Measurements from ENCODE around the gene ASB7.

ASB7 gene

GRCh38 chr15:100601617-100602063, 749 bp upstream of the ASB7 start:
- no peaks in the 10 kb centered on the region for H3K9me3 ChIP-seq (replicated peaks in 1 of 2; ENCODE audit: control insufficient read depth in 2 of 2, insufficient read depth in 1 of 2, low read depth in 1 of 2, low read length in 2 of 2)
- peak overlapping the region; percentile 88 for H3K18ac ChIP-seq (ENCODE audit: low read length)
- no peak overlapping the region for H2BK12ac ChIP-seq (ENCODE audit: low read length)
- no peak overlapping the region for H4K91ac ChIP-seq (ENCODE audit: low read depth, low read length, poor library complexity)
- H3K27me3 ChIP-seq (ENCODE audit: control insufficient read depth in 3 of 3, insufficient read depth in 3 of 3, low read depth in 1 of 3, low read length in 3 of 3) = no peaks in the 10 kb centered on the region
- H3K4ac ChIP-seq (ENCODE audit: low read length) = no peak overlapping the region
- no peak overlapping the region for H3K14ac ChIP-seq (ENCODE audit: low read length)
- DNase-seq (ENCODE audit: low spot score) = no peak
- peaks cover 0 to 21% of the 10 kb centered on the region in 2 donors for H3K36me3 ChIP-seq (replicated peaks in 1 of 2; ENCODE audit: control insufficient read depth in 2 of 2, insufficient read depth in 2 of 2, low read length in 2 of 2)
- WGBS, 2 donors (ENCODE audit: extremely low coverage in 2 of 2, insufficient read length in 2 of 2, insufficient replicate concordance in 1 of 2) = no CpG with 5 or more reads among the region's 21 CpGs
- peak overlapping the region; percentile 68 for H3K4me2 ChIP-seq (ENCODE audit: insufficient read depth, low read length, poor library complexity, severe bottlenecking)
- H3K4me1 ChIP-seq (ENCODE audit: control insufficient read depth in 2 of 2, insufficient read depth in 1 of 2, low read depth in 1 of 2, low read length in 2 of 2) = peaks cover 5 to 6% of the 10 kb centered on the region in 2 donors
- peak overlapping the region; percentile 83 for H2BK5ac ChIP-seq (ENCODE audit: low read length)
- H3K23ac ChIP-seq (ENCODE audit: low read depth, low read length, poor library complexity) = peak overlapping the region; percentile 29
- H3K4me3 ChIP-seq (ENCODE audit: low read length in 2 of 2) = peak overlapping the region; percentile 62 to 94
- no peak overlapping the region for H4K8ac ChIP-seq (ENCODE audit: low read depth, low read length)
- peak overlapping the region; percentile 97 for H3K9ac ChIP-seq (ENCODE audit: low read depth, low read length, poor library complexity)
- H2BK120ac ChIP-seq (ENCODE audit: low read depth, low read length) = no peak overlapping the region
- H3K79me1 ChIP-seq (ENCODE audit: low read depth, low read length) = peaks cover 6% of the 10 kb centered on the region
- no peak overlapping the region for H2BK15ac ChIP-seq (ENCODE audit: low read length)
- H2AK5ac ChIP-seq (ENCODE audit: low read depth, low read length) = no peak overlapping the region
- no peak overlapping the region for H3K27ac ChIP-seq (replicated peaks; ENCODE audit: low read length)
- H2AFZ ChIP-seq (ENCODE audit: low read length) = peak overlapping the region; percentile 94

- Histone ChIP-seq H3K4me3 (ENCODE audit: low read length in 2 of 2) (peak overlapping the region; percentile 62 to 91), H3K27ac (replicated peaks; ENCODE audit: low read length) (peak overlapping the region; percentile 55), H2BK5ac (ENCODE audit: low read length) (peak overlapping the region; percentile 94), H3K79me1 (ENCODE audit: low read depth, low read length) (peaks cover 6% of the 10 kb centered on the region), H2AFZ (ENCODE audit: low read length) (peak overlapping the region; percentile 93), H4K8ac (ENCODE audit: low read depth, low read length) (no peak overlapping the region), H3K4me2 (ENCODE audit: insufficient read depth, low read length, poor library complexity, severe bottlenecking) (peak overlapping the region; percentile 75), H2BK120ac (ENCODE audit: low read depth, low read length) (no peak overlapping the region), H3K36me3 (replicated peaks in 1 of 2; ENCODE audit: control insufficient read depth in 2 of 2, insufficient read depth in 2 of 2, low read length in 2 of 2) (peaks cover 0 to 27% of the 10 kb centered on the region in 2 donors), H3K4me1 (ENCODE audit: control insufficient read depth in 2 of 2, insufficient read depth in 1 of 2, low read depth in 1 of 2, low read length in 2 of 2) (peaks cover 5 to 6% of the 10 kb centered on the region in 2 donors), H3K9ac (ENCODE audit: low read depth, low read length, poor library complexity) (peak overlapping the region; percentile 92), H3K9me3 (replicated peaks in 1 of 2; ENCODE audit: control insufficient read depth in 2 of 2, insufficient read depth in 1 of 2, low read depth in 1 of 2, low read length in 2 of 2) (no peaks in the 10 kb centered on the region), H4K91ac (ENCODE audit: low read depth, low read length, poor library complexity) (no peak overlapping the region), H3K23ac (ENCODE audit: low read depth, low read length, poor library complexity) (peak overlapping the region; percentile 73), H3K4ac (ENCODE audit: low read length) (no peak overlapping the region), H2BK12ac (ENCODE audit: low read length) (no peak overlapping the region), H3K18ac (ENCODE audit: low read length) (peak overlapping the region; percentile 99), H2BK15ac (ENCODE audit: low read length) (peak overlapping the region; percentile 75), H3K14ac (ENCODE audit: low read length) (peak overlapping the region; percentile 56), H2AK5ac (ENCODE audit: low read depth, low read length) (peak overlapping the region; percentile 56), H3K27me3 (ENCODE audit: control insufficient read depth in 3 of 3, insufficient read depth in 3 of 3, low read depth in 1 of 3, low read length in 3 of 3) (no peaks in the 10 kb centered on the region)
- DNase-seq (ENCODE audit: low spot score) = no peak
- WGBS, 2 donors (ENCODE audit: extremely low coverage in 2 of 2, insufficient read length in 2 of 2, insufficient replicate concordance in 1 of 2) = no CpG with 5 or more reads among the region's 16 CpGs
These were observed 519 bp downstream of the ASB7 start for GRCh38 chr15:100602823-100603393.

- WGBS, 2 donors (ENCODE audit: extremely low coverage in 2 of 2, insufficient read length in 2 of 2, insufficient replicate concordance in 1 of 2) = no CpG with 5 or more reads among the region's 2 CpGs
- no peak overlapping the region for H2BK120ac ChIP-seq (ENCODE audit: low read depth, low read length)
- H3K36me3 ChIP-seq (replicated peaks in 1 of 2; ENCODE audit: control insufficient read depth in 2 of 2, insufficient read depth in 2 of 2, low read length in 2 of 2) = peaks cover 10 to 76% of the 10 kb centered on the region in 2 donors
- no peaks in the 10 kb centered on the region for H3K79me1 ChIP-seq (ENCODE audit: low read depth, low read length)
- no peak overlapping the region for H3K9ac ChIP-seq (ENCODE audit: low read depth, low read length, poor library complexity)
- H3K23ac ChIP-seq (ENCODE audit: low read depth, low read length, poor library complexity) = no peak overlapping the region
- no peak overlapping the region for H3K14ac ChIP-seq (ENCODE audit: low read length)
- H2BK12ac ChIP-seq (ENCODE audit: low read length) = no peak overlapping the region
- no peak overlapping the region for H4K8ac ChIP-seq (ENCODE audit: low read depth, low read length)
- H3K9me3 ChIP-seq (replicated peaks in 1 of 2; ENCODE audit: control insufficient read depth in 2 of 2, insufficient read depth in 1 of 2, low read depth in 1 of 2, low read length in 2 of 2) = no peaks in the 10 kb centered on the region
- no peak overlapping the region for H2AK5ac ChIP-seq (ENCODE audit: low read depth, low read length)
- H2BK5ac ChIP-seq (ENCODE audit: low read length) = no peak overlapping the region
- H4K91ac ChIP-seq (ENCODE audit: low read depth, low read length, poor library complexity) = no peak overlapping the region
- H3K27me3 ChIP-seq (ENCODE audit: control insufficient read depth in 3 of 3, insufficient read depth in 3 of 3, low read depth in 1 of 3, low read length in 3 of 3) = no peaks in the 10 kb centered on the region
- no peak overlapping the region for H3K18ac ChIP-seq (ENCODE audit: low read length)
- no peak overlapping the region for H3K4ac ChIP-seq (ENCODE audit: low read length)
- H3K4me3 ChIP-seq (ENCODE audit: low read length in 2 of 2) = no peak overlapping the region
- no peak overlapping the region for H3K4me2 ChIP-seq (ENCODE audit: insufficient read depth, low read length, poor library complexity, severe bottlenecking)
- H3K4me1 ChIP-seq (ENCODE audit: control insufficient read depth in 2 of 2, insufficient read depth in 1 of 2, low read depth in 1 of 2, low read length in 2 of 2) = no peaks in the 10 kb centered on the region
- no peak overlapping the region for H2AFZ ChIP-seq (ENCODE audit: low read length)
- H3K27ac ChIP-seq (replicated peaks; ENCODE audit: low read length) = no peak overlapping the region
- H2BK15ac ChIP-seq (ENCODE audit: low read length) = no peak overlapping the region
- DNase-seq (ENCODE audit: low spot score) = no peak
These were observed 10.2 kb downstream of the ASB7 start for GRCh38 chr15:100612539-100612938.

GRCh38 chr15:100613208-100613607, 10.8 kb downstream of the ASB7 start:
- Histone ChIP-seq H3K36me3 (replicated peaks in 1 of 2; ENCODE audit: control insufficient read depth in 2 of 2, insufficient read depth in 2 of 2, low read length in 2 of 2) (peaks cover 10 to 71% of the 10 kb centered on the region in 2 donors), H3K4me2 (ENCODE audit: insufficient read depth, low read length, poor library complexity, severe bottlenecking) (no peak overlapping the region), H3K14ac (ENCODE audit: low read length) (no peak overlapping the region), H3K9ac (ENCODE audit: low read depth, low read length, poor library complexity) (no peak overlapping the region), H3K4me1 (ENCODE audit: control insufficient read depth in 2 of 2, insufficient read depth in 1 of 2, low read depth in 1 of 2, low read length in 2 of 2) (no peaks in the 10 kb centered on the region), H3K79me1 (ENCODE audit: low read depth, low read length) (no peaks in the 10 kb centered on the region), H4K8ac (ENCODE audit: low read depth, low read length) (no peak overlapping the region), H2BK5ac (ENCODE audit: low read length) (no peak overlapping the region), H2AFZ (ENCODE audit: low read length) (no peak overlapping the region), H4K91ac (ENCODE audit: low read depth, low read length, poor library complexity) (no peak overlapping the region), H3K9me3 (replicated peaks in 1 of 2; ENCODE audit: control insufficient read depth in 2 of 2, insufficient read depth in 1 of 2, low read depth in 1 of 2, low read length in 2 of 2) (no peaks in the 10 kb centered on the region), H3K18ac (ENCODE audit: low read length) (no peak overlapping the region), H3K4ac (ENCODE audit: low read length) (no peak overlapping the region), H3K27me3 (ENCODE audit: control insufficient read depth in 3 of 3, insufficient read depth in 3 of 3, low read depth in 1 of 3, low read length in 3 of 3) (no peaks in the 10 kb centered on the region), H3K23ac (ENCODE audit: low read depth, low read length, poor library complexity) (no peak overlapping the region), H2BK120ac (ENCODE audit: low read depth, low read length) (no peak overlapping the region), H3K27ac (replicated peaks; ENCODE audit: low read length) (no peak overlapping the region), H2AK5ac (ENCODE audit: low read depth, low read length) (no peak overlapping the region), H2BK15ac (ENCODE audit: low read length) (no peak overlapping the region), H2BK12ac (ENCODE audit: low read length) (no peak overlapping the region), H3K4me3 (ENCODE audit: low read length in 2 of 2) (no peak overlapping the region)
- DNase-seq (ENCODE audit: low spot score) = no peak
- no CpG with 5 or more reads among the region's 1 CpG for WGBS, 2 donors (ENCODE audit: extremely low coverage in 2 of 2, insufficient read length in 2 of 2, insufficient replicate concordance in 1 of 2)
